Thymus (tissue), 2 donors: ENCODE measurements around the gene SSX2IP. TPM values are rescaled to one million over a fixed set of nuclear protein-coding genes. Genes with fewer than 3 reads are reported as not detected.

Source experiments
- polyA plus RNA-seq: library from polyadenylated mRNA; stranded (reverse); fragments of 200-250 nt; gene quantifications from one replicate; pipeline ENCODE4 v1.2.3, GENCODE V29; 2013
- total RNA-seq: library from RNA; stranded (reverse); fragments of 120-200 nt; gene quantifications from one replicate; pipeline ENCODE4 v1.2.4, GENCODE V29; 2013
- donor health status: healthy.

SSX2IP gene
- total and polyA plus RNA-seq, 2 donors, result 15.4 to 23.7 TPM

Other genes with a start within 250 kb of the SSX2IP start
- gene RPF1, start 211.2 kb downstream of the SSX2IP start, total RNA-seq, result 64.7 TPM
- gene RPF1, start 211.2 kb downstream of the SSX2IP start, polyA plus RNA-seq, result 54.4 TPM
- gene SPATA1, start 184.1 kb downstream of the SSX2IP start, total RNA-seq, result 5.1 TPM
- gene SPATA1, start 184.1 kb downstream of the SSX2IP start, polyA plus RNA-seq, result 3.7 TPM
- gene GNG5, start 183.9 kb downstream of the SSX2IP start, total RNA-seq, result 42.4 TPM
- gene GNG5, start 183.9 kb downstream of the SSX2IP start, polyA plus RNA-seq, result 181 TPM
- gene CTBS, start 116.0 kb downstream of the SSX2IP start, total RNA-seq, result 7.6 TPM
- 12.5 TPM for gene CTBS, start 116.0 kb downstream of the SSX2IP start, polyA plus RNA-seq
- 1.1 TPM for gene LPAR3, start 202.7 kb upstream of the SSX2IP start, total RNA-seq
- 2.2 TPM for gene LPAR3, start 202.7 kb upstream of the SSX2IP start, polyA plus RNA-seq